ENCODE results near the gene SOD3.
A peak's percentile ranks its signal among the peaks of the same experiment; 100 is the strongest.

The SOD3 gene

DNA sequence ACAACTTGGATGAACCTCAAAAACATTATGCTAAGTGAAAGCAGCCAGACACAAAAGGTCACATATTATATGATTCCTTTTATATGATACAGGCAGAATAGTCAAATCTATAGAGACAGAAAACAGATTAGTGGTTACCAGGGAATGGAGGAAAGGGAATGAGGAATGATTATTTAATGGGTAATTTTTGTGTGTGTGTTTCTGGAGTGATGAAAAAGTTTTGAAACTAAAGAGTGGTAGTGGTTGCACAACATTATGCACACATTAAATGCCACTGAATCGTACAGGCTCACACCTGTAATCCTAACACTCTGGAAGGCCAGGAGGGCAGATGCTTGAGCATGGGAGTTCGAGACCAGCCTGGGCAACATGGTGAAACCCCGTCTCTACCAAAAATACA lies 19.6 kb upstream of the SOD3 start:
- no peak for DNase-seq

- no peak for DNase-seq
Observed at GRCh38 chr4:24777536-24778463, 17.6 kb upstream of the SOD3 start.

- no peak for DNase-seq
Observed at GRCh38 chr4:24778464-24779225, 16.7 kb upstream of the SOD3 start.

DNA sequence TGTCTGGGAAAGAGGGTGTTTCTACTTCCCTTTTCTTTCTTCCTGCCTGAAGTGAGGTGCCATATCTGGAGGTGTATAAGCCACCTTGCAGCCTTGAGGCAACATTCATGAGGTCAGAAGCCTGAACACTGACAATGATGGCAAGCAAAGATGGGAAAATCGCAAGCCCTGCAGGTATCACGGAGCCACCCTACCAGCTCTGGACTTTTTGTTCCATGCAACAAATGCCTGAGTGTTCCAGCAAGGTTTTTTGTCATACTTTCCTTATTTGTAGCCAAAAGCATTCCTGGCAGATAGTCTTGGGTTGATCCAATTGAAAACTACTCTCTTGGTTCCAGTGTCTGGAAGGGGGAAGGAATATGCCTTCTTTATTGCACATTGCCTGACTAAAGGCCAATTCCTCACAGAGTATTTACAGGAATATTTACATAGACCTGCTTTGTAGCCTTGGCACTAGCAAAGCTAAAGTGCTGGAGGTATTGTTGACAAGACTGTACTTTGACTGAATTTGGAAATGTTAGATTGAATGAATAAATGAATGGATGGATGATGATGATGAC lies 14.4 kb upstream of the SOD3 start:
- DNase-seq: no peak

DNA sequence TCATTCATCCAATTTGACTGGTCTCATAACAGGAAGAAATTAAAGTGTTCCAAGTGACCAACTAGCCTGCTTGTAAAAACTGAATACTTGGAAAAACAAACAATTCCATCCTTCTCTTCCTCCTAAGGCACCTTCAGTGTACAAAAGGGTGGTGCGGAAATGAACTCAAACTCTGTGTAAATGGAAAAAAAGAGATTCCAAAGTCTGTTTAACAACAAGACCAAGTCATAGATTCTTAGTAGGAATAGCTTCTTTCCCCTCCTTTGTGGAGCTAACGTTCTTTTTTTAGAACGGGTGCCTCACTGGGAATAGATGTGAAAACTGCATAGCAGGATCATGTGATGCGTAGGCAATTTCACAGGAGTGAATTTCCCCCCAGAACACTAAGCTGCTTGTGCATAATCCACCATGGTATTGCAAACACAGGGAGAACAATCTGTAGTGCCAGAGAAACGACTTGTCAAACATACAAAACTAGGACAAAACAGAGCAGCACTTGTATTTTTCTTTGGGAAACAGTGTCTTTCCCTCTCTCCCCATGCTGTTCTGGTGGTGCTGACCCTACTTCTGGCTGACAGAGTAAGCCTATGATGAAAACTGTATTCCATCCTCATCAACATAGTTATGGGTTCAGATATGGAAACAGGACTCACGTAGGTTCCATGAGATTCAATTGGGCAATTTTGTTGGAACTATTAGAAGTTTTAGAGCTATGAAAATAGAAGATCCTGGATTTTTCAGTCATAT lies 13.2 kb upstream of the SOD3 start:
- no peak for DNase-seq

GRCh38 chr4:24783506-24783905 lies 11.9 kb upstream of the SOD3 start:
- no peak for DNase-seq

DNA sequence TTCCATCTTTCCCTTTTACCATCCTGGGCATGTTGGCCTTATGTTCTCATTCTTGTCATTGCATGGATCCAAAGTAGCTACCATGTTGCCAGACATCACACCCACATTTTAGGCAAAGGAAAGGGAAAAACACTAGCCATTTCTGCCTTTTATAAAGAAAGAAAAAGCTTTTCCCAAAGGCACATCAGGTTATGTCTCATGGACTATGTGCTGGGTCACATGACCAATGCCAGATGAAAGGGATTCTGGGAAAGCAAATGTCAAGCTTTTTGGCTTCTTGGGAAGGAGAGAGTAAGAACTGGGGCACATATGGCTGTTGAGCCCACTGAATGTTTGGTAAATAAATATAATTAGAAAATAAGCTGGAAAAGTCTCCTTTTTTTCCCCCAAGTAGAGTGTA lies 4.3 kb upstream of the SOD3 start:
- DNase-seq: no peak

DNA sequence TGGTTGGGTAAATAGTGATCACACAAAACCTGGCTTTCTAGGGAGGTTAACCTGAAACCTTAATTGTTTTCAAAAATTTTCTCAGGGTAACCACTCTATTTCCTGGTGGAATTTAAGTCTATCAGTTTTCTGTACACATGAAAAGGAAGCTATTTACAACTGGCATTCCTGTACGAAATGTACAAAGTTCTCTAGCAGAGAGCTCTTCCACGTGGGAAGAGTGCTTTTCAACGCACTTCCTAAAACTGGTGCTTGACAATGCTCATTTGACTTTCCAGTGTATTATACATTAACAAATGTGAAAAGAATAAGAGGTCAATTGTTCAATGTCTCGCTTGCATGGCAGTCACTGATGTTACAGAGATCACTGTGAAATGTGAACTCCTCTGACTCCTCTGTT lies 2.8 kb upstream of the SOD3 start:
- no peak for DNase-seq

DNA sequence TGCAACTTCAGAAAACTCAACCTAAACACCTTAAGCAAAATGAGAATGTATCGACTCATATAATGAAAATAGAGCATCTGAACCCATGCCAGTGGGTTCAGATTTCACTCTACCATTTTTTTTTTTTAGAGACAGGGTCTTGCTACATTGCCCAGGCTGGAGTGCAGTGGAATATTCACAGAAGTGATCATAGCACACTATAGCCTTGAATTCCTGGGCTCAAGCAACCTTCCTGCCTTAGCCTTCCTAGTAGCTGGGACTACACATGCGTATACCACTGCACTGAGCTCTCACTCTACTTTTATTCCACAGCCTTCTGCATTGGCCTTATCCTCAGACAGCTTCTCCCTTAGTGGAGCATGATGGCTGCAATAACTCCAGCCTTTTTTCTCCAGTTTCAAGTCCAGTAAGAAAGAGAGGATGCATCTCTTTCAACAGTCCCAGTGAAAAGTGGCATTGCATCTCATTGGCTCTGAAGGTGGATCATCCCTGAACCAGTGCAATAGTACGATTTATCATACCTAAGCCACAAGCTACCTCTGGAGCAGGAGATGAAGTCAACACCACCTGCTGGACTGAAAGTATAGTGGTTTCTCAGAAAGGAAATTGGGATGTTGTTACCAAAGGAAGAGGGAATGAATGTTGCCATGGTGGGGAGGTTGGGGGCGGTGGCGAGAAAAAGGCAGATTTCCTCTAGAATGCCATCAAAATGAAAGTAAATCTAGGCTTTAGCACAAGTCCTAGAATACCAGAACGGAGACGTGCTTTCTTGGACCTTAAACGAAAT lies 2.0 kb upstream of the SOD3 start:
- DNase-seq: no peak

GRCh38 chr4:24794051-24794450 lies 1.3 kb upstream of the SOD3 start:
- no peak for DNase-seq

GRCh38 chr4:24794480-24794879 lies 893 bp upstream of the SOD3 start:
- no peak for DNase-seq

GRCh38 chr4:24795666-24796381 lies 451 bp downstream of the SOD3 start:
- DNase-seq: no peak

- no peak for DNase-seq
Observed at GRCh38 chr4:24796620-24797019, 1.2 kb downstream of the SOD3 start.

GRCh38 chr4:24798036-24798610 lies 2.8 kb downstream of the SOD3 start:
- no peak for DNase-seq

- no peak for DNase-seq
Observed at GRCh38 chr4:24799196-24799543, 3.8 kb downstream of the SOD3 start.

GRCh38 chr4:24799544-24800324 lies 4.4 kb downstream of the SOD3 start:
- peak in 1 of 4 experiments; percentile 0 for DNase-seq

- DNase-seq: no peak
Observed at GRCh38 chr4:24800325-24800895, 5.0 kb downstream of the SOD3 start.

- DNase-seq: no peak
Observed at GRCh38 chr4:24801136-24801855, 5.9 kb downstream of the SOD3 start.

DNA sequence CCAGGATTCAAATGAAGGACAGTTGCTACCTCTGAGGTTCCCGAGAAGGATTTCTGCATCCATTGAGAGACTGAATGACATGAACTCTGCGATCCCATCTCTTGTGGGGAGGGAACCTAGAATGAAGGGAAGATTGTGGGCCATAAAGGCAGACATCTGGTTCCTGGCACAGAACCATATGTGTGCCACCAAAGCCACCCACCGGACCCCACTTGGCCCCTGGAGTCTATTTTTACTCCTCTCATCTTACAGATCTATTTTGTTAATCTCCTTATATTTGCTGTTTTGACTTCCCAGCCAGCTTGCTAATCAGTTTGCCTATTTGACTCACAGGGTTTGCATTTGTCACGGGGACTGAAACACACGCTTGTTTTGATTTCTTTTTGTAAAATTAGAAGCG lies 7.3 kb downstream of the SOD3 start:
- no peak for DNase-seq
